Glutamatergic neuron (in vitro differentiated cells): Measurements from ENCODE around the gene BMP2K. TPM values are rescaled to one million over a fixed set of nuclear protein-coding genes. Genes with fewer than 3 reads are reported as not detected.

Source experiments
- DNase-seq: peaks from one replicate; pipeline ENCODE4 v3.0.0; 2022
- H3K27ac Mint-ChIP-seq: one replicate; pipeline ENCODE4 v1.8.0; 2020; ENCODE audit warnings: mild to moderate bottlenecking, mixed read lengths, inconsistent platforms; ENCODE audit not compliant: unreplicated experiment
- H3K27me3 Mint-ChIP-seq: one replicate; pipeline ENCODE4 v1.8.0; 2020; ENCODE audit warnings: mild to moderate bottlenecking, moderate library complexity, mixed read lengths, inconsistent platforms; ENCODE audit not compliant: unreplicated experiment
- H3K36me3 Mint-ChIP-seq: one replicate; pipeline ENCODE4 v1.8.0; 2020; ENCODE audit warnings: mild to moderate bottlenecking, mixed read lengths, inconsistent platforms; ENCODE audit not compliant: unreplicated experiment
- H3K4me1 Mint-ChIP-seq: one replicate; pipeline ENCODE4 v1.8.0; 2020; ENCODE audit warnings: mild to moderate bottlenecking, low read depth, mixed read lengths, inconsistent platforms; ENCODE audit not compliant: unreplicated experiment
- H3K4me3 Mint-ChIP-seq: one replicate; pipeline ENCODE4 v1.8.0; 2020; ENCODE audit warnings: mild to moderate bottlenecking, mixed read lengths, inconsistent platforms; ENCODE audit not compliant: unreplicated experiment
- H3K9me3 Mint-ChIP-seq: one replicate; pipeline ENCODE4 v1.8.0; 2020; ENCODE audit warnings: mild to moderate bottlenecking, moderate library complexity, mixed read lengths, inconsistent platforms; ENCODE audit not compliant: unreplicated experiment
- CTCF ChIP-seq: fragments of 200-600 bp; sonication (generic); IDR thresholded peaks from one replicate; pipeline ENCODE4 v1.5.0; 2021; ENCODE audit not compliant: partially characterized antibody, unreplicated experiment
- total RNA-seq: library from RNA; stranded (reverse); fragmentation: NEBNext Ultra II Directional; extraction: Animal tissue kit (Norgen Biotek cat#: 25700); gene quantifications from one replicate; pipeline ENCODE4 v1.2.1, GENCODE V29; 2021; ENCODE audit not compliant: unreplicated experiment

BMP2K gene
- total RNA-seq, 1 donor from 2014 or later, result 13.6 TPM

- H3K4me3 Mint-ChIP-seq, result no peak overlapping the region
- H3K9me3 Mint-ChIP-seq, result no peaks in the 10 kb centered on the region
- no peak overlapping the region for H3K27ac Mint-ChIP-seq
- H3K36me3 Mint-ChIP-seq, result peaks cover 4% of the 10 kb centered on the region
- H3K27me3 Mint-ChIP-seq, result no peaks in the 10 kb centered on the region
- no peaks in the 10 kb centered on the region for H3K4me1 Mint-ChIP-seq
- no peak for TF ChIP-seq CTCF
- DNase-seq, result no peak
These were observed 23.7 kb downstream of the BMP2K start for GRCh38 chr4:78799551-78800495.

DNA sequence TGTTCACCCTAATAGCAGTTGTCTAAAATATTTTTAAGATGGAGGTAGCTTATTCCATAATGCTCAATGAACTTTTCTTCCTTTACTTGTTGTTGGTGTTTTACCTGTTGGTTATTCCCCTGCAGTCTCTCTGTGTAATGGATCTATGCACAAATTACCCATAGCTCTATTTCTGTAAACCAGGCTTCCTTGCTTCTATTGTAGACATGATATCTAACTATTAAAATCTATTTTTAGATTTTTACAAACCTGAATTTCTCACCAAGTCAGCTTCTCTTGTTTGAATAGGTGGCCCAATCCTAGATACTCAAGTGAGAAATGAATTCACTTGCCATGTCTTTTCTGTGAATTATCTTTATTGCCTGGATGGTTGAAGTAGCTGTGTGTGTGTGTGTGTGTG, 24.8 kb downstream of the BMP2K start:
- H3K9me3 Mint-ChIP-seq, result no peaks in the 10 kb centered on the region
- H3K4me1 Mint-ChIP-seq, result no peaks in the 10 kb centered on the region
- H3K4me3 Mint-ChIP-seq, result no peak overlapping the region
- H3K36me3 Mint-ChIP-seq, result no peaks in the 10 kb centered on the region
- H3K27ac Mint-ChIP-seq, result no peak overlapping the region
- DNase-seq, result no peak
- no peaks in the 10 kb centered on the region for H3K27me3 Mint-ChIP-seq
- TF ChIP-seq CTCF, result no peak

- H3K9me3 Mint-ChIP-seq, result peaks cover 2% of the 10 kb centered on the region
- no peak for TF ChIP-seq CTCF
- no peaks in the 10 kb centered on the region for H3K27me3 Mint-ChIP-seq
- H3K4me1 Mint-ChIP-seq, result no peaks in the 10 kb centered on the region
- H3K4me3 Mint-ChIP-seq, result no peak overlapping the region
- DNase-seq, result no peak
- no peak overlapping the region for H3K27ac Mint-ChIP-seq
- H3K36me3 Mint-ChIP-seq, result no peaks in the 10 kb centered on the region
These were observed 27.8 kb downstream of the BMP2K start for GRCh38 chr4:78803983-78804382.

DNA sequence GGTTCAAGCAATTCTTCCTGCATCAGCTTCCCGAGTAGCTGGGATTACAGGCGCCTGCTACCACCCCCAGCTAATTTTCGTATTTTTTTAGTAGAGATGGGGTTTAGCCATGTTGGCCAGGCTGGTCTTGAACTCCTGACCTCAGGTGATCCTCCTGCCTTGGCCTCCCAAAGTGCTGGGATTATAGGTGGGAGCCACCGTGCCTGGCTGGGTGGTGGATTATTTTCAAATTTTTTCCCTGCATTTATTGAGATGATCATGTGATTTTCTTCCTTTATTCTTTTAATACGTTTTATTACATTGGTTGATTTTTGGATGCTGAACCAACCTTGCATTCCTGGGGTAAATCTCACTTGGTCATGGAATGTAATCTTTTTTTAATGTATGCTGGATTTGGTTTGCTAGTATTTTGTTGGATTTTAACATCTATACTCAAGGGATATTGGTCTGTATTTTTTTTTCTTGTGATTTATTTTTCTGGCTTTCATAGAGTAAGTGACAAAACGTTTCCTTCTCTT, 30.9 kb downstream of the BMP2K start:
- no peak overlapping the region for H3K27ac Mint-ChIP-seq
- H3K36me3 Mint-ChIP-seq, result no peaks in the 10 kb centered on the region
- no peaks in the 10 kb centered on the region for H3K4me1 Mint-ChIP-seq
- no peak for DNase-seq
- H3K27me3 Mint-ChIP-seq, result no peaks in the 10 kb centered on the region
- no peak for TF ChIP-seq CTCF
- H3K4me3 Mint-ChIP-seq, result no peak overlapping the region
- peaks cover 2% of the 10 kb centered on the region for H3K9me3 Mint-ChIP-seq

GRCh38 chr4:78809295-78809694, 33.1 kb downstream of the BMP2K start:
- Mint-ChIP-seq H3K27me3 (no peaks in the 10 kb centered on the region), H3K27ac (no peak overlapping the region), H3K4me3 (no peak overlapping the region), H3K9me3 (peaks cover 2% of the 10 kb centered on the region), H3K36me3 (peaks cover 6% of the 10 kb centered on the region), H3K4me1 (no peaks in the 10 kb centered on the region)
- no peak for DNase-seq
- no peak for TF ChIP-seq CTCF
